KG1 (cell line): ENCODE data around the gene OXCT2.

ENCODE experiments used
- DNase-seq: peaks from one replicate; lab custom pipeline; 2025; lab: John Stamatoyannopoulos, UW

The OXCT2 gene

DNA sequence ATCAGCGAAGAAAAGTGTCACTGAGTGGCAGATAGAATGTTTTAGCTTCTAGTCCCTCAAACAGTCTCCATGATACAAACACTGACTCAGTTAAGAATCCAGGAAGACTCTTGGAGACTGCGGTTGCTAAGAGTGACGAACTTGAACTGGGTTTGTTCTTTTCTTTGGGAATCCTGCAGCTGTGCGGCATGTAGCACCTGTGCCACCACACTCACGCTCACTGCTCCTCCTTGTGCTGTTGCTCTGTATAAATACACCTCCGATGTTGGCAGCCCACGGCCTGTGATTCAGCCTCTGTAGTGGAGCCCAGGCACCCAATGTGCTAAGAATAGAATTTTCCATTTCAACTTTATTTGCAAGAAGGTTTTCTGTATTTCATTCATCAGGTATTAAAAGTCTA, 38.0 kb downstream of the OXCT2 start:
- DNase-seq, result no peak

DNA sequence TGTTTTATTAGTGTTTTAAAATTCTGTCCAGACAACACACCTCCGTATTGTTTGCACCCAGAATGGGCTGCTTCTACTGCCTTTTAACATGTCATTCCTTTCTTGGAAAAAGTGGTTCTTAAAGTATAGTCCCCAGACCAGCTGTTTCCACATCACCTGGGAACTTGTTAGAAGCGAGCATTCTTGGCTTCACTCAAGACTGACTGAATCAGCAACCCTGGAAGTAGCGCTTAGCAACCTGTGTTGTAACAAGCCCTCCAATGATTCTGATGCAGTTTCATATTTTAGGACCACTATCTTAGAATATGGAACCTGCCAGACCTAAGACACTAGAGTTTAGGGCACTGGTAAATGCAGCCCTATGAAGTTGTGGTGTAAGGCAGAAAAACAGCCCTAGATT, 38.4 kb downstream of the OXCT2 start:
- DNase-seq, result no peak

DNA sequence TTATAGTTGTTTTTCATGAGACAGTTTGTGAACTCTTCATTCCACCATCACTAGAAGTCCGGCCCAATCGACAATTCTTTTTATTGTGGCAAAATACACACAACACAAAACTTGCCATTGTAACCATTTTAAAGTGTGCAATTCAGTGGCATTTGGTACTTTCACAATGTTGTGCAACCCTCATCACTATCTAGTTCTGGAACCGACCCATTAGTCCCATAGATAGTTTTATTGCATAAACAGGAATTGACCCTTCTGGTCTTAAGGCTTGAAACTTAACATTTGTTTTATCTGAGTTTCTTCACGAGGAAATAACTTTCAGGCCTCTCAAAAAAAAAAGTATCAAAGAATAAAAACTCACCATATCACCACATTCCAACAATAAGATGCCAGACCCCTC, 41.3 kb downstream of the OXCT2 start:
- no peak for DNase-seq

DNA sequence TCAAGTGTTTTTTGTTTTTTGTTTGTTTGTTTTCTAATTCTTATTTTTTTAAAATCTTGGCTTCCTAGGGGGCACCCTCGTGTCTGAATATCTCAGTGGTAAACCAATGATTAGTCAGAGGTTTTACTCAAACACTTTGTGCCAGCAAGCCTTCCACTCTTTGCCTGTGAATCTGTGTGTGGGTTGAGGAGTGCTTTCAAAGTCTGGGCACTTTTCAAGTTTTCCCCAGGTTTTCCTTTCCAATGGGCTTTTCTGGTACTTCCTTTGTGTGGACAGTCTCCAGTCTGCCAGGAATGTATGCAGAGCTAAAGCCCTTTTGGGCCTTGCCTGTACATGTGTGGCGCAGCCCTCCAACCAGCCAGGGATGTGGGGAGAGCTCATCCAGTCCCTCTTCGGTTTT, 42.1 kb downstream of the OXCT2 start:
- DNase-seq, result no peak

DNA sequence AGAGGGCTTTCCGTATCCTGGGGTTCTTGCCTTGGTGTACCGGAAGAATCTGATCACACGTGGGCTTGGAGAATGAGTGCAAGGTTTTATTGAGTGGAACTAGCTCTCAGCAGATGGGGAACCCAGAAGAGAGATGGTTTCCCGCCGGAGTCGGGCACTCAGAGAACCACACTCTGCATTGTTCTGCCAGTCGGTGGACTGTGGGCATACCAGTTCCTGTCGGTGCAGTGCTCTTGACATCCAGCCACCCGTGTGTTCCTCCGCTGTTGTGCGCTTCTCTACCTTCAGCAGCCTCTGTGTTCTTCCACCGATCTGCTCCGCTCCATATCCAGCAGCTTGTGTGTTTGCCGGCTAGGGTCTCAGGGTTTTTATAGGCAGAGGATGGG, 43.2 kb downstream of the OXCT2 start:
- no peak for DNase-seq

DNA sequence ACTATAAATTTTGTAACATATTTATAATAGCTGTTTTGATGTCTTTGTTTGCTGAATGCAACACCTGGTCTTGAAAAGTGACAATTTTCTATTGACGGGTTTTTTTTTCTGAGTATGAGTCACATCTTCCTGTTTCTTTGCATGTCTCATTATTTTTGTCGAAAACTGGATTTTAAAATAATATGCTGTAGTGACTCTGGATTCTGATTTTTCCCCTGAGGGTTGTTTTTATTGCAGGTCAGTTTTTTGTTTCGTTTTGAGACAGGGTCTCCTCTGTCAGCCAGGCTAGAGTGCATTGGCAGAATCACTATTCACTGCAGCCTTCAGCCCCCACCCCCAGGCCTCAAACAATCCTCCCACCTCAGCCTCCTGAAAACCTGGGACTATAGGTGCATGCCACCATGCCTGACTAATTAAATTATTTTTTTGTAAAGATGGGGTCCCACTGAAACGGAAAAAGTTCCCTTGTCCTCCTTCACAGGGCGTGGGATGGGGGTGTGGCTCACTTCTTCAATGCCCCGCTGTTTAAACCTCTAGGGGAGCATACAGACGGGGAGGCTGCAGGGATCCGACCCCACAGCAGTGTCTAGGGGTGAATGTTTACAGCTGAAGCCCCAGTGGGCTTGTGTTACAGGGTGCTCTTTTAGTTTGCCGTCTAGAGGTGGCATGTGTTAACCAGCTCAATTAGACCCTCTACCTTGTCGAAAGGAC, 43.8 kb downstream of the OXCT2 start:
- DNase-seq, result no peak

DNA sequence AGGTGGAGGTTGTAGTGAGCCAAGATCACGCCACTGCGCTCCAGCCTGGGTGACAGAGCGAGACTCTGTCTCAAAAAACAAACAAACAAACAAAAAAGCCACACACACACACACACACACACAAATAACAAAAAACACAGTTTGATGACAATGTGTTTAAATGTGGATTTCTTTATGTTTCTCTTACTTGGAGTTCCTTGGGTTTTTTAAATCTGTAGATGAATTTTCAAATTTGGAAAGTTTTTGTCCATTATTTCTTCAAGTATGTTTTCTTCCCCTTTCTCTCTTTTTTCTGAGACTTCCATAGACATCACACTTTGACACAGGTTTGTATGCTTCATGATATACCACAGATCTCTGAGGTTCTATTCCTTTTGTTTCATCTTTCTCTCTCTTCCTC, 44.5 kb downstream of the OXCT2 start:
- no peak for DNase-seq

DNA sequence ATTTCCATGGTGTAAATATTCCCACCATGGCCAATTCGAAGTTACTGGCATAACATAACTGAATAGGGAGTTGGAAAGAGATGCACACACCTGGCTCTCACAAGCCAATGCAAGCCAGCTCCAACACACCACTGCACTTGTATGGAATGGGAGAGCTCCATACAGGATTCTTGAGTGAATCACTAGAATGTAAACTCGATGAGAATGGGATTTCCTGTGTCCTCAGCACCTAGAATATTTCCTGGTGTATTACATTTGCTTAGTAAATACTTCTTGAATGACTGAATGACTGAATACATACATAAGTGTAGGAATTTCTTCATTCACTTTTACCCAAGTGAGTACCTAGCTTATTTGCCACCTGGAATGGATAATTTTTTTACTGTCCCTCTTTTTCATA, 48.7 kb downstream of the OXCT2 start:
- DNase-seq, result no peak

DNA sequence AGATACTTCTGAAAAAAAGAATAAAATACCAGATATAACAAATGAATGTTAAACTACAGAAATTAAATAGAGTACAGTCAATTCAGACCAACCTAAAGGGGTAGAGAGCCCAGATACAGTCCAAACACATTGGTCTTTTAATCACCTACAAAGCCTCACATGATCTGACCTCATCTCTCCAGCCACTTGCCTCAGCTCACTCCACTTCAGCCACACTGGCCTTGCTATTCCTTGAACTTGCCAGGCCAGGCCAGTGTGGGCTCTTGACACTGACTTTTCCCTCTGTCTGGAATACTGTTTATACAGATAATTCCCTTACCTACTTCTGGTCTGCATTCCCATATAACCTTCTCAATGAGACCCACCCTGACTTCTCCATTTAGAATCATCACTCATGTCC, 49.5 kb downstream of the OXCT2 start:
- DNase-seq, result no peak

DNA sequence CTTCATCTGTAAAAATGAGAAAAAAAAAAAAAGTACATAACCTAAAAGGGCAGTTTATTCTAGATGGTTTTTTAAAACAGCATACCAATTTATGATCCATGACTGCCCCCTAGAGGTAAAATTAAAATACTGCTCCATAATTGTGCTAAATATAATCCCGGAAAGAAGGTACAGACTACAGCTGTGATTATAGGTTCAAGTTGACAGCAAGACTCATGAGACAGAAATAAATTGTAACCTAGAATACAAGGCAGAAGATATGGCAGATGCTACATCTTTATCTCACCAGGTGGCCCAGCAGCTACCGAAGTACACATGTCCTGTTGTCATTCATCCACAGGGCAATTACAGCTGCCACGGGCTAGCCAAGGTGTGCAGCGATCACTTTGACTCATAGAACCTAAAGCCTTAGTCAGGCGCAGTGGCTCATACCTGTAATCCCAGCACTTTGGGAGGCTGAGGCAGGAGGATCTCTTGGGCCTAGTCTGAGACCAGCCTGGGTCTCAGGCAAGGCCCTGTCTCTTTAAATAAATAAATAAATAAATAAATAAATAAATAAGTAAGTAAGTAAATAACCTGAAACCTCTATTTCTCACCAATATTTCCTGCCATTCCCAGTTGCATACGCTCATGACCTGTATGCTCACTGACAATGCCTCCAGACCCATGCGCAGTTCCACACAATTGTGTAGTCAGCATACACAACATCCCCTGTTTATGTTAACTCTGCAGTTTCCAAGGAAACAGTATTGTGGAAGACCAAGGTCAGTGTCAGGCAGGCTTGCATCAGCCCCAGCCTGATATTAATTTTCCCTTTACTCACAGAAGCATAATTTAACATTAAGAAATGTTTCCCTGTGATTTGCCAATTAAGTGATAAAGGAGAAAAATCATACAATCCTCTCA, 50.8 kb downstream of the OXCT2 start:
- peak; percentile 59 for DNase-seq
